NCI-H446 (cell line): ENCODE data around the gene BAZ2B.

Experiments used
- DNase-seq, 2 experiments: peaks; one replicate each; lab custom pipeline; 2025; lab: John Stamatoyannopoulos, UW

BAZ2B gene

DNA sequence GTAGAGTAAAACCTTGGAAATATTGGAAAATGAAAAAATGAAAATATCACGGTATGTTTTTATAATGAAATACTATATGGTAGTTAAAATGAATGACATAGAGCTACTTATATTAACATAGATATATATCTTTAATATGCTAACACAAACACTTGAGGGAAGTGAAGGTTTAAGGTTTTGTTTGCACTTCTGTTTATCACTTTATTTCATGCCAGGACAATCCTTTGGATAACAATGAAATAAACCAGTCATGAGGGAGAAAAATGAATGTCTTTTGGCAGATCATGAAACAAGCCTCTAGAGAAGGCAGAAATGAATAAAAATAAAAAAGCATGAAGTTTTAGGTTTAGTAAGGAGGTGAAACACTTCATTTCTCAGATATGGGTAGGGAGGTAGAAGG is 89.9 kb downstream of the BAZ2B start:
- no peak for DNase-seq

- DNase-seq, result no peak
Observed at GRCh38 chr2:159525012-159525411, 91.3 kb downstream of the BAZ2B start.

GRCh38 chr2:159521272-159521671 is 95.1 kb downstream of the BAZ2B start:
- no peak for DNase-seq

DNA sequence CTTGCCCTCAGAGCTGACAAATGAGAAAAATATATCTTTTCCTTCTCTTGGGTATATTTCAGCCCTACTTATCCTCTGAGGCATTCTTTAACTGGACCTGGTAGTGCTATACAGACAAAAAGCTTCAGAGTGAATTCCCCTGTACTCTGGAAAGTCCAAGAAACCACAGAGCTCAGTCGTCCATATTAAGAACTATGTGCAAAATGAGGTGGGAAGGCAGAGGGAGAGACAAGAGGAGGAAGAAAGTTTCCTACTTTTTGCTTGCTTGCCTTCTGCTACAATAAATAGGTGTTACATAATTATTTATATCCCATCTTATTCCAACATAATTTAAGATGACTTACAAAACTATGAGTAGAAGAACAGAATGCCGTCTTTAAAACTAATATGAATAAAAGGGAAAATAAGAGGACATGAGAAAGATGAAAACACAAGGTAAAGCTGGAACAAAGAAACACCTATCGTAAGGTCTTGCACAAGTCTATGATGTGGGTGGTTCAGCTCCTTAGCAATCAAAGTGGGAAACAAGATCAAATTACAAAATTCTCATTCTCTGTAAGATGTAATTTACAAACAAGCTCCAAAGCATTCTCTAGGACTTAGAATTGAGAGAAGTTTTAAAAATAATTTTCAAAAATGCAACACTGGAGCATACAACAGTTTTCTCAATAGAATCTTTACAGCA is 97.9 kb downstream of the BAZ2B start:
- DNase-seq, result no peak

DNA sequence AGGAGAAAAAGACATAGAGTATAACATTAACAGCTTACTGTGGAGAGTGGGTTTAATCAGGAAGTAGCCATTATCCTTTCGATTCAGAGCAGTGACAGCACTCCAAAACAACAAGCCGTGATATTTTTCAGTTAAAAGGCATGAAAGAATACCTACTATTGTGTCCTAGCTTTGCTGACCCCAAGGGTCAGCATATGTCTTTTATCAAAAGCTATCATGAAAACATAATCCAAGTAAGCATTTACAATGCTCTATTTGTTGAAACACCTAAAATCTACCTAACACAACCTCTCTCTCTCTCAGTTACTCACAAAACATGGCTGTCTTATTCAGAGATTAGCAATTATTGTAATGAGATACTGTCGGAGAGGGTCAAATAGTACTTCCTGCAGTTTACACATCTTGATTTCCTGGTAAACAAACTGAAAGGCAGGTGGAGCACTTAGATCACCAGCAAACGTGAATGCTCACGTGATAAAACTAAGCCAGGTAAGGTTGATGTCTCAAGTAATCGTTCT is 100.0 kb downstream of the BAZ2B start:
- DNase-seq, result peak in 1 of 2 experiments; percentile 2

- no peak for DNase-seq
Observed at GRCh38 chr2:159515441-159515840, 100.9 kb downstream of the BAZ2B start.

GRCh38 chr2:159513745-159514144 is 102.6 kb downstream of the BAZ2B start:
- no peak for DNase-seq

- no peak for DNase-seq
Observed at GRCh38 chr2:159508140-159508539, 108.2 kb downstream of the BAZ2B start.

- DNase-seq, result no peak
Observed at GRCh38 chr2:159506764-159507440, 109.4 kb downstream of the BAZ2B start.

DNA sequence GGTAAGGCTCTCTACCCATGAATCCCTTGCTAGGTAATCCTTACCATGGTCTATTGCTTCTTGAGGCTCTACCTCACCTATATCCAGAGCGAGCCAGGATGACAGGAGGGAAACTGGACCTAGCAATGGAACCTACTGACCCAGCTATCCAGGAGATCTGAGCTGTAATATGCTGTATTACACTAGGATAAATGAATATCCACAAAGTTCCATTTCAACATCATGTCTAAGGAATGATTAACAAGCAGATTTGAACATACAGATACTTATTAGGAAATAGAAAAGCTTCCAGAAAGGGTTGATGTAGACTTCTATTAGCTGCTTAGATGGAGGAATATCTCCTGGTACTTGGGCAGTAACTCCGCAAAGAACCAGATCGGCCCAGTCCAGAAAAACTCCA is 110.1 kb downstream of the BAZ2B start:
- no peak for DNase-seq

DNA sequence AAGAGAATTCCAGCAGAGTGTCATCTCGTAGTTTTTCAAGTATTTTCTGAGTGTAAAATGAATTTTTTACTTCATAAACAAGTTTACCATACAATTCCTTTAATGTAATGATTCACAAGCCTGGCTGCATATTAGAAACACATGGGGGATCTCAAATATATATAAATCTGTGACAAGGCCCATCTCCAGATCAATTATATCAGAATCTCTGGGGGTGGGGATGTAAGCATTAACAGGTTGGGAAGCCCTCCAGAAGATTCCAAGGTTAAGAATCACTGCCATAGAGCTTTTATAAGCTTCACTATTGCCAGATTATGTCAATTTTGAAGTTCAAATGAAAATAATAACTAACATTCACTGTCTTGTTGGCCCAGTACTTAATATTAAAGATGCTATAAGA is 111.2 kb downstream of the BAZ2B start:
- DNase-seq, result no peak

- DNase-seq, result no peak
Observed at GRCh38 chr2:159501743-159502142, 114.6 kb downstream of the BAZ2B start.

GRCh38 chr2:159497847-159498246 is 118.5 kb downstream of the BAZ2B start:
- no peak for DNase-seq

DNA sequence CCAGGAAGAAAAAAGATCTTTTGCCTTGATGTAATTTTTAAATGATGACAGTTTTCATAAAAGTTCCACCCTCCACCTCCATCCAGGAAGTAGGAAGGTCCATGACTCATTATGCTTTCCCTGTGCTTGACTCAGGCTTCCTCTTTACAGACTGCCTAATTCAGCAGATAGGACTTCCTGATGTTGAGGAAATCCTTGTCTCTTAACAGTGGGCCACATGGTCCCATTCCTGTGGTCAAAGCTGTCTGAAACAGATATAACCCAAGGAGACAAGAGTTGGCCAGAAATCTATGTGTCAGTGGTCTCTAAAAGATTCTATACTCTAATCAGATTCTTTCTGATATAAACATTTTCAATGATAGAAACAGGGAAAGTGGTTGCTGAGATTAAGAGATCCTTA is 119.1 kb downstream of the BAZ2B start:
- DNase-seq, result no peak

GRCh38 chr2:159489476-159489875 is 126.9 kb downstream of the BAZ2B start:
- no peak for DNase-seq

GRCh38 chr2:159484532-159484931 is 131.8 kb downstream of the BAZ2B start:
- DNase-seq, result no peak

GRCh38 chr2:159476329-159476728 is 140.0 kb downstream of the BAZ2B start:
- DNase-seq, result no peak

- DNase-seq, result no peak
Observed at GRCh38 chr2:159475793-159476192, 140.6 kb downstream of the BAZ2B start.

GRCh38 chr2:159471340-159471739 is 145.0 kb downstream of the BAZ2B start:
- no peak for DNase-seq

- DNase-seq, result no peak
Observed at GRCh38 chr2:159468257-159468656, 148.1 kb downstream of the BAZ2B start.

DNA sequence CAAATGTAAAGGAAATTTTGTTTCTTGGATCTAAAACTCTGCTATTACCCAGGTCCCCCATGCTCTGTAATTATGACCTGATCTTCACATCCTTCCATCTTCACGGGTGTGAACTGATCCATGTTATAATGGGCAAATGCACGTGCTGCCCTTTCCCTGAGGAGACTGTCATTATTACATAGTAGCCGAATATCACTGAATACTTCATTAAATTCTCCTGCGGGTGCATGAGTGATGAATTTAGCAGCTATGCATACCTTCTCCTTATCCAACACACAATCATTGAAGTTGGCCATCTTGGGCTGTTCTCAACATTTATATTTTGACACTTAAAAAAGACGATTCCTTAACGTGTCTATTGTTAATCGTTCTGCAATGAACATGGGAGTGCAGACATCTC is 153.4 kb downstream of the BAZ2B start:
- no peak for DNase-seq

GRCh38 chr2:159462201-159462785 is 154.1 kb downstream of the BAZ2B start:
- DNase-seq, result no peak

- DNase-seq, result no peak
Observed at GRCh38 chr2:159461076-159461475, 155.3 kb downstream of the BAZ2B start.
